ENCODE data around the gene SNX19. TPM values are rescaled to one million over a fixed set of nuclear protein-coding genes. Genes with fewer than 3 reads are reported as not detected.

SNX19 gene
- total RNA-seq, 2 experiments from 2014 or later: 38.7 to 41.5 TPM

- ChIA-PET CTCF (interaction anchor here (1.3 to 1.4 kb wide), 2 partner anchors 17 to 446 kb away, joined by 3 read pairs; no protein-coding TSS in a partner anchor), POLR2A (no interaction called here)
These were observed 39.1 kb downstream of the SNX19 start for GRCh38 chr11:130876931-130877915.

GRCh38 chr11:130876100-130876499, 40.2 kb downstream of the SNX19 start:
- CTCF ChIA-PET: interaction anchor here (1.3 to 1.4 kb wide), 3 partner anchors 14 to 445 kb away, joined by 3 to 4 read pairs (median 3); no protein-coding TSS in a partner anchor
- POLR2A ChIA-PET: no interaction called here

- CTCF ChIA-PET: interaction anchor here (1.4 kb wide), 1 partner anchor 13 kb away, joined by 4 read pairs; no protein-coding TSS in a partner anchor
- POLR2A ChIA-PET: no interaction called here
These were observed 41.2 kb downstream of the SNX19 start for GRCh38 chr11:130874955-130875531.

- CTCF ChIA-PET: interaction anchor here (0.8 kb wide), 1 partner anchor 12 kb away, joined by 4 read pairs; no protein-coding TSS in a partner anchor
These were observed 41.9 kb downstream of the SNX19 start for GRCh38 chr11:130874396-130874795.

GRCh38 chr11:130873761-130874160, 42.5 kb downstream of the SNX19 start:
- CTCF ChIA-PET: interaction anchor here (0.8 kb wide), 1 partner anchor 11 kb away, joined by 4 read pairs; no protein-coding TSS in a partner anchor
- POLR2A ChIA-PET: no interaction called here

More at GRCh38 chr11:130874396-130874795, 41.9 kb downstream of the SNX19 start:
- POLR2A ChIA-PET: no interaction called here

GRCh38 chr11:130872981-130873380, 43.3 kb downstream of the SNX19 start:
- POLR2A ChIA-PET: no interaction called here
- CTCF ChIA-PET: no interaction called here

GRCh38 chr11:130872513-130872912, 43.8 kb downstream of the SNX19 start:
- POLR2A ChIA-PET: no interaction called here
- CTCF ChIA-PET: interaction anchor here (1.3 kb wide), 1 partner anchor 10 kb away, joined by 7 read pairs; no protein-coding TSS in a partner anchor

GRCh38 chr11:130872102-130872501, 44.2 kb downstream of the SNX19 start:
- CTCF ChIA-PET: interaction anchor here (1.3 kb wide), 1 partner anchor 10 kb away, joined by 7 read pairs; no protein-coding TSS in a partner anchor
- POLR2A ChIA-PET: no interaction called here

GRCh38 chr11:130871616-130872015, 44.7 kb downstream of the SNX19 start:
- ChIA-PET POLR2A (no interaction called here), CTCF (interaction anchor here (1.3 kb wide), 1 partner anchor 10 kb away, joined by 7 read pairs; no protein-coding TSS in a partner anchor)

- CTCF ChIA-PET: interaction anchor here (1.3 kb wide), 1 partner anchor 436 kb away, joined by 3 read pairs; no protein-coding TSS in a partner anchor
- POLR2A ChIA-PET: no interaction called here
These were observed 47.4 kb downstream of the SNX19 start for GRCh38 chr11:130868721-130869390.

- ChIA-PET CTCF (interaction anchor here (1.6 kb wide), 1 partner anchor 26 kb away, joined by 6 read pairs; no protein-coding TSS in a partner anchor), POLR2A (no interaction called here)
These were observed 48.1 kb downstream of the SNX19 start for GRCh38 chr11:130868086-130868710.

GRCh38 chr11:130866831-130867230, 49.4 kb downstream of the SNX19 start:
- POLR2A ChIA-PET: no interaction called here

GRCh38 chr11:130865774-130866114, 50.5 kb downstream of the SNX19 start:
- ChIA-PET POLR2A (no interaction called here), CTCF (no interaction called here)

More at GRCh38 chr11:130866831-130867230, 49.4 kb downstream of the SNX19 start:
- CTCF ChIA-PET: interaction anchor here (0.6 to 1.6 kb wide), 3 partner anchors 27 to 432 kb away, joined by 3 to 6 read pairs (median 3); no protein-coding TSS in a partner anchor

- ChIA-PET POLR2A (no interaction called here), CTCF (no interaction called here)
These were observed 51.0 kb downstream of the SNX19 start for GRCh38 chr11:130865091-130865773.

GRCh38 chr11:130861902-130862860, 54.1 kb downstream of the SNX19 start:
- ChIA-PET CTCF (interaction anchor here (0.7 to 7.7 kb wide), 28 partner anchors 8 to 649 kb away, joined by 3 to 89 read pairs (median 4); partner anchors contain the start of genes ADAMTS15, ADAMTS8 and SNX19), POLR2A (no interaction called here)

- ChIA-PET CTCF (interaction anchor here (1.2 to 7.7 kb wide), 9 partner anchors 22 to 431 kb away, joined by 4 to 89 read pairs (median 9); partner anchors contain the start of genes ADAMTS15, ADAMTS8 and SNX19), POLR2A (no interaction called here)
These were observed 55.0 kb downstream of the SNX19 start for GRCh38 chr11:130861283-130861682.

GRCh38 chr11:130859886-130860285, 56.4 kb downstream of the SNX19 start:
- CTCF ChIA-PET: interaction anchor here (0.9 to 7.7 kb wide), 3 partner anchors 35 to 430 kb away, joined by 3 to 89 read pairs (median 14); partner anchors contain the start of gene ADAMTS8
- POLR2A ChIA-PET: no interaction called here
